HG03175 (cell line): ENCODE results near the gene NOS1.
A peak's percentile ranks its signal among the peaks of the same experiment; 100 is the strongest.
"Not testable (repeated sequence)": the region's sequence is repeated elsewhere in the genome, so short reads cannot be mapped to it uniquely, and the experiment has no call there.

Experiments used
- ATAC-seq: cut with Tn5 transposase; IDR thresholded peaks from one replicate; pipeline ENCODE4 v1.9.1; 2021; ENCODE audit warnings: mild to moderate bottlenecking, moderate library complexity; ENCODE audit not compliant: unreplicated experiment

The NOS1 gene

DNA sequence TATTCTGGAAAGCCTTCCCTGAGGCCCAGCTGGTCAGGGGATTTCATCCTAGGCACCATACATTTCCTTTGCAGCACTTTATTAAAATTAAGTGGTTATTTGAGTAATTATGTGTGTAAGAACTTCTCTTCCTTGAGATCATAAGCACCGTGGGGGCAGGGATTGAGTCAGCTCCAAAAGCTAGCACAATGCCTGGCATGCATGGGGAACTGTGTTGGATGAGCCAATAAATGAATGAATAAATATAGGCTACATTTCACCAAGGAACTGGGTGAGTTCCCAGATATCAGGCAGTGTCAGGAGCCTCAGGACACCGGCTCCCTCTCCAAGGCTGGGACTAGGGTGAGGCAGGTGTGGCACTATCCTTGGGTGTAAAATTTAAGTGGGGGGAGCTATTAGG is 88.3 kb downstream of the NOS1 start:
- ATAC-seq = no peak

DNA sequence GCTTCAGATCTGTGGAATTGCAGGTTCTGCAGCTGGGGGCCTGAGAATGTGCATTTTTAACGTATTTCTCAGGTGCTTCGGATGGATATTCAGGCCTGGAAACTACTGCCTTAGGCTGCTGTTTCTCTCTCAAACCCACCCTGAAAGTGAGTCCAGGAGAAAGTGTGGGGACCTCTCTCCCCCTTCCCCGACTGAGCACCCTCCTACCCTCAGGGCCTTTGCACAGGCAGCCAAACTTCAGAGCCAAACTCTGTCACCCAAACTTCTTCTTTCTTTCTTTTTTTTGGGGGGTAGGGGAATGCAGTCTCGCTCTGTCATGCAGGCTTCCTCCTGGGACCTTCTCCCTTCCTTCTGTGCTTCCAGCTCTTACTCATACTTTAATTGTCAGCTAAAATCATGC is 88.7 kb downstream of the NOS1 start:
- no peak for ATAC-seq

DNA sequence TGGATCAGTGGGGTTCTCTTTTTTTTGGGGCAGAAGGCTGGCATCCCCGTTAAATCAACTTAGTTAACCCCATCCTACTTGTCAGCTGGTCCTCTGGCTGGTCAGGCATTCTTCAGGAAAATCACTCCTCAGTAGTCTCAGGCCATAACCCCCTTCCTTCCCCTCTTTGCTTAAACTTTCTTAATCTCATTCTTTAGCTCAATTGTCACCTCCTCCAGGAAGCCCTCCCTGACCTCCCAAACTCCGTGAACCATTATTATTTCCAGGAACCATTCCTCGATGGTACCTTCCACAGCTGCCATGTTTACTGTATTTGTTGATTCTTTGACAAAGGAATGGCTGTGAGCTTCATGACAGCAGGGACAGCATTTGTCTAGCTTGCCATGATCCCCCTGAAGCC is 98.7 kb downstream of the NOS1 start:
- no peak for ATAC-seq

DNA sequence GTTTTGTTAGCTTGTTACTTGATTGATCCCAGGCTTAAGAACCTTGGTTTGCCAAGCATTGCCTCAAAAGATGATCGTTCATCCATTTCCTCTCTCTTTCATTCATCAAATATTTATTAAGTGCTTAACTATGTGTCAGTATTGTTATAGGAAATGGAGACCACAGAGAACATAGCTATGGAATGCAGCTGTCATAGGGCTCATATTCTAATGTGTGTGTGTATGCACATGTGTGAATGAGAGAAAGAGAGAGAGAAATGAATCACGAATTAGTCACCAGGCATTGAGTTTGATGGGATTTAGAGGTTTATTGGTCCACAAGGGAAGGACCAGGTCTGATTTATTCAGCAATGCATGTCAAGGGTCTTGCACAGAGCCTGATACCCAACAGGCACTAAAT is 100.2 kb downstream of the NOS1 start:
- ATAC-seq = no peak

DNA sequence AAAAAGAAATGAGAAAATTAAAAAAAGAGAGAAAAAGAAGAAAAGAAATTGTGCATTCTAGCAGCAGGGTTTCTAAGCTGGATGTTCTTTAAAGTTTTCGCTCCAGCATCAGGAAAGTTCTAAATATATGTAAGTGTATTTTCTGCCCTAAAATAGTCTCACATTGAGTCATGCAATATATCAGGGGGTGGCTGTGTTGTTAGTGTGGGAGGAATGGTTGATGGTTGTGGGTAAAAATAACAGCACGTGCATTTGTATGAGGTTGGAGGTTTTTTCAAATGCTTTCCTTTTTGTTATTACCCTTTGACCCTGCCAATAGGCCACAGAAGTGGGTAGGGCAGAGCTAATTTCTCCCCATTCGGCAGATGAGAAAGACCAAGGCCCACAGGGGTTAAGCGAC is 106.0 kb downstream of the NOS1 start:
- no peak for ATAC-seq

DNA sequence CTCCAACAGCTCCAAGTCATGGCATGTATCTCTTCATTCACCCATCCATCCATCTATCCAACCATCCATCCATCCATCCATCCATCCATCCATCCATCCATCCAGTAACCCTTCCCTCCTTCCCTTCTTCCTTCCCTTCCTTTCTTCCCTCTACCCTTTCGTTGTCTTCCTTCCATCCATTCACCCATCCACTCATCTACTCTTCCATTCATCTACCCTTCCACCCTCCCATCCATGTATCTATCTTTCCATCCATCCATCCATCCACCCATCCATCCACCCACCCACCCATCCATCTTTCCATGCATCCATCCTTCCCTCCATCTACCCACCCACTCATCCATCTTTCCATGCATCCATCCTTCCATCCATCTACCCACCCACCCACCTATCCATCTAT is 117.9 kb downstream of the NOS1 start:
- ATAC-seq = no peak

DNA sequence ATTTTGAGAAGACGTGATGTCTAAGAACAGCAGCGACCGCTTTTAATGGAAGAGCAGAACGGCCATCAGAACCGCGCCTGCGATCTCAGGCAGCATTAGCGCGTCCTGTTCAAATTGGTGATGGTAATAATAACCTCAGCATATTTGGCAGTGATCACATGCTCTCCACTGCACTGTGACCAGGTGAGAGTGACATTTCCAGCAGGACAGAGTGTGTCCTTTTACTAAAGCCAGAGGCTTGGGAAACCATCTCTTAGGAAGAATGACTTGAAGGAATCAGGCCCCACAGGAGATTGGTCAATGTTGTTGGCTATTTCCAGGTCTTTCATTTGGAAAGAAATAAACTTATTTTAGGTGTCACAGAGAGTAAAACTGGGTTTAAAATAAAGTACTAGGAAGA is 119.7 kb downstream of the NOS1 start:
- no peak for ATAC-seq

DNA sequence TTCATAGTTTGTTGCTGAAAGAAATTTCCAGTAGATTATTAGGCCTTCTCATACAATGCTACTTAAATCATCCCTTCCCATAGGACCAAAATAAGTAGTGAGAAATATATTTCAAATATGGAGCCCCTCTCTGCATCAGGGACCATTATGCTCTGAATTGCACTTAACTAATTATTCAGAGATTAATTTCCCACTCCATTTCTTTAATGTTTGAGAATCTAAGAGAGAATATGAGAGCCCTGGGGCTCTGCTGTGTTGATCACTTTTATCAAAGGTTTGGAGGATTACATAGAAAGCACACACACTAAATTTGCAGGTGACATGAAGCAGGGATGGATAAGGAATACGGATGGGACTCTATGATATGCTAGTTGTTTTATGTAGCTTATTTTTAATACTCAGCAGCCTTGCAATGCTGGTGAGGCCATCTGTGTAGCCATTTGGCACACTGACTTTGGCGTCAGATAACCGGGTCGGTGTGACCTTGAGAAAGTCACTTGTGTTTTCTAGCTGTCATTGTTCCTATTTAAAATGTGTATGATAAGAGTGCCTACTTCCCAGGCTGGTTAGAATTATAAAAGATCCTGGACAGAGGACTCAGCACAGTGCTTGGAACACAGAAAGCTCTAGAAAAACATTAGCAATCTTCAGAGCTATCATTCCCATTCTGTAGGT is 121.2 kb downstream of the NOS1 start:
- ATAC-seq = no peak

DNA sequence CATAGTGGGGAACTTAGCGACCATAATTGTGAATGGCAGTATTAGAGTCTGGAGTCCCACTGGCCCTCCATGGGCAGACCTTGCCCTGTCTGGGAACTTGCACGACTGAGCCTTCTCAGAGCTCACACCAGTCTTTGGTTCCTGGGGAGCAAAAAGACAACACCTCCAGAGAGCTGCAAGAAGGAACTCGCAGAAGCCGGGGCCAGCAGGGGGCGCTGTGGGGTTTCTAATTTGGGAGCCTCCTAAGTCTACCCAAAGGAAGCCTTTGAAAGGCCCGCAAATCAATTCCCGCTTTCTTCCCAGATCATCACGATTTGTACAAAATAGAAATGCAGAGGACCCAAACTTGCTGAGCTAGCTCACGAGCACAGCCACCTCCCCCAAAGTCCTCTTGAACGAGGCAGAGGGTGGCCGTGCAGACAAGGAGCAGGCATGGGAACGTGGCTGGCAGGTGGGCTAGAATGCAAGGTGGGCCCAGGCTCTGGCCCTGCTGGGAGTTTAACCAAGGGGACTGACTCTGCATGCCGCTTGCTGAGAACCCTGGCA is 124.9 kb downstream of the NOS1 start:
- no peak for ATAC-seq

DNA sequence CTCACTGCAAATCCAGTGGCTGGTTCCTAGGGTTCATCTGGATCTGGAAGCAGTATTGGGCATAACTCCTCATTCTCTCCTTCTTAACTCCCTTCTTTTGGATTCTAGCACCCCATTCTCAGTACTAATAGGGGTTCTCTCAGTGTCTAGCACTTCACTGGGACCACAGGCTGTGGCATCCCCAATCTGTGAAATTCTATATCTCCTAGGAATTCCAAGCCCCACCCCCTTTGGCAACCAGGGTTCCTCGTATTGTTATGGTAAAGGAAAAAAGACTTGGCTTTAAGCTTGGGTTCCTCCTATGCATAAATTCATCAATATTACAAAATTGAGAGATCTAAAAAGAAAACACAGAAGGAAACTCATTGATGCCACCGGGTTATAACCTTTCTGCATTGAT is 126.2 kb downstream of the NOS1 start:
- ATAC-seq = no peak

DNA sequence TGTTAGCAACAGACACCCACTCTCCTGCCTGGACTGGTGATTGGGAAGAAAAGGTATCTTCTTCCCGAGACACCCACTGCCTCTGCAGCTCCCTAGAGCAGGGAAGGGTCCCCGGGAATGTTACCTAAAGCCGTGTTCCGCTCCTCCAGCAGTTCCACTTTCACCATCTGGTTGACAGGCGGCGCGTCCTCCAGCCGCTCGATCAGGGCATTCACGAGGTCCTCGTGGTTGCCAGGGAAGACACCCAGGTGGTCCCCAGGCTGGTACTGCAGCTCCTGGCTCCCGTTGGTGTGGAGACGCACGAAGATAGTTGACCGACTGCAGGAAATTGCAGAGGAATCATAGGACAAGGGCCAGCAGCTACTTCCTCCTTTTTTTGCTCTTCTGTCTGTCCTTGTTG is 127.0 kb downstream of the NOS1 start:
- no peak for ATAC-seq

DNA sequence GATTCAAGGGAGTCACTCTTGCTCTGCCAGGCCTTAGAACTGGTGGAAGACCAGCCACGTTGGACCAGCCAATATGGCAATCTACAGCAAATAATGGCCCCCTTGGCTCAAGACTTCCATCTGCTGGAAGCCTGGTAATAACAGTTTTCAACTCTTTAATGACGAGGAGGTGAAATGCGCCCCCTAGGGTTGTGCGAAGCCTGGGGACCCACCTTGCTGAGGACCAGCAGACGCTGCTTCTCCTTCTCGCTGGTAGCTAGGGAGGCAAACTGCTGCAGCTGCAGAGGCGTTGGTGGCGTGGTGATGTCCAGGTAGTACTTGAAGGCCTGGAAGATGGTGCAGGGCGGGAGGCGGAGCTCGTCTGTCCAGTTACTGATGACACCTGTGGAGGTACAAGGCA is 129.7 kb downstream of the NOS1 start:
- ATAC-seq = no peak

DNA sequence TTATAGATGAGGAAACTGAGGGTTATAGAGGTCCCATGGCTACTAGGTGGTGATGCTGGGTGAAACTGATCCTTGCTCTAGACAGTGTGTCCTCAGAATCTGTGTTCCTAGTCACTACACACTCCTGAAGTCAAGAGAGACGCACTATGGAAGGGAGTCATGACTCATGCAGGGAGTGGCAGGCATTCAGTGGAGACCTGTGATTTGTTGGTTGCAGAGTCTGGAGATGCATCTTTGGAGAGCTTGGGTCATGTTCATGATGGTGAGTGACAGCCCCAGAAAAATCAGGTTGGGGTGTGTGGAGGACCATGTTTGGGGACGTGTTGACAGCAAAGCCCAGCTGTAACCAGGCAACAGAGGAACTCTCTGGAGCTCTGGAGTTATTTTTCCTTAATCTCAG is 133.2 kb downstream of the NOS1 start:
- no peak for ATAC-seq

DNA sequence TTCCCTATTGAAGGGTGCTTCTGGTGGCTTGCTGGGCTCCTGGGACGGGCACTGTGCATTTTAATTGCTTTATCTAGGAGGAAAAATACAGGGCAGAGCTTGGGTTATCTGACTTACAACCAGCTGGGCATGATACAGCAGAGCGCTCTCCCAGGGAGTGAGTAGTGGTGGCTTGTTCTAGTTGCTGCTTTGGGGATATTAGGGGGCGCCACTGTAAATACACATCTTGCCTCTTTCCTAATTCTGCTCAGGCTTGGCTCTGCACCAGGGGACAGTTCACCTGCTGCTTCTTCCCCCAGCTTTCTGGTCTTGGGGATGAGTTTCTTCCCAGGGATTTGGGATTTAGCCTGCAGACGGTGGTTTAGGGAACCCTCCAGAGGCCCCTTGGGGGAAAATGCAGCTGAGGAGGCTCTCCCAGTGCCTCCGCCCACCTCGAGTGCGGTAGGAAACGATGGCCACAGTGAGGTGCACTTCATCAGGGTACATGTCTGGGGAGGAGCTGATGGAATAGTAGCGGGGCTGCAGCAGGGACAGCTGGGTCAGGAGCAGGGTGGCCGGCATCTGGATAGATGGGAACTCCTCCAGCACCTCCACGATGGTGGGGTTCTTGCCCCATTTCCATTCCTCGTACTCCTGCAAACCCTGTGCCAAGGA is 134.3 kb downstream of the NOS1 start:
- no peak for ATAC-seq

DNA sequence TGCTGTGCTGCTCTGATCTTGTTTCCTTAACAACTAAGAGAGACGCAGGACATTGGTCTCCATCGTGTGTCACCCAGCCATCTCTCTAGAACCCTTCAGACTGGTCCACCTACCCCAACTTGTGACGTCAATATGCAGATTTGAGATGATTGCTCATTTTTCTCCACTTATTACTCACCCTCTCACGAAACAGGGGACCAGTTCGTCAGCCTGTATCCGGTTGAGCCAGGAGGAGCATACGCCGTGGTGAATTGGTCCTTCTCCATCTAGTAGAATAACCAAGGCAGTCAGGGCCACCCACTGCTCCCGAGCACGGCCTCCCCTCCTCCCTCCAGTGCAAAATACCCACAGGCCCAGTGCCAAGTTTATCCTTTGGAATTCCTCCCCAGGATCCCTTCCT is 134.9 kb downstream of the NOS1 start:
- no peak for ATAC-seq

DNA sequence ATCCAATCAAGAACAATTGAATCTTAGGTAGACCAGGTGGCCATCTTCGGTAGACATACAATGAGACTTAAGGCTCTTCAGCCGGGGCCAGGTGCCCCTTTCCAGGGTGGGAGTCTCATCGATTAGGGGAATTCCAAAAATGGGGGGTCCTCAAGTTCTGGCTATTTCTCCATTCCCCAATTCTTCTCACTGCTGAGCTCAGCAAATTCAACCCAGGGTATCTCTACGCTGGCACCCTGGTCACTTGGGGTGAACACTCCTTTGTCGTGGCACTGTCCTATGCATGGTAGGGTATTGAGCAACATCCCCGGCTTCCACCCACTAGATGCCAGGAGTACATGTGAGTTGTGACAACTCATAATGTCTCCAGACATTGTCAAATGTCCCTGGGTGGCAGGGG is 136.2 kb downstream of the NOS1 start:
- ATAC-seq = no peak

DNA sequence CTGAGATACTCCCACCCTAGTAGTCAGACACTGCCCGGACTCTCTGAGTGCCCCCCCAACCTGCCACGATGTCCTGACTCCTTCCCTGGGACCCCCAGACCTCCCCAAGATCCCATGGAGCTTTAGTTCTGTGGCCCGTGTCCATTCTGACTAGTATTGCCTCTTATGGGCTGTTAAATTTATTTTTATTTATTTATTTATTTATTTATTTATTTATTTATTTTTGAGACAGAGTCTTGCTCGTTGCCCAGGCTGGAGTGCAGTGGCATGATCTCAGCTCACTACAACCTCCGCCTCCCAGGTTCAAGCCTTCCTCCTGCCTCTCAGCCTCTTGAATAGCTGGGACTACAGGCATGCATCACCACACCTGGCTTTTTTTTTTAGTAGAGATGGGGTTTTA is 140.5 kb downstream of the NOS1 start:
- ATAC-seq = not testable (repeated sequence)

DNA sequence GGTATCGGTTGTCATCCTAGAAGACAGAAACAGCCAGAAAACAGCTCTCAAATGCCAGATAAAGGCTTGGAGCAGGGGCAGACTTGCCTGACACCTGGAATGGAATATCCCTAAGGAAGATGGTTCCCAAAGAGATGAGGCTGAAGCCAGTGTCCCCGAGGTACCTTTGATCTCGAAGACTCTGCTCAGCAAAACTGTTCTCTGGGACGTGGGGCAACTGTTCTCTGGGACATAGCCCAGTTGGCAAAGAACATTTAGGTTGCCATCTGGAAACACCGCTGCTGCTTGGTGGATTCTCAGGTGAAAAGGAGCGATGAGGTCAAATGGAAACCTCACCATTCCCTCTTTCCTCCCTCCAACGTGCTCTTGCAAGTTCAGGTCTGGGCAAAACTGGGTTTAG is 143.3 kb downstream of the NOS1 start:
- ATAC-seq = no peak

DNA sequence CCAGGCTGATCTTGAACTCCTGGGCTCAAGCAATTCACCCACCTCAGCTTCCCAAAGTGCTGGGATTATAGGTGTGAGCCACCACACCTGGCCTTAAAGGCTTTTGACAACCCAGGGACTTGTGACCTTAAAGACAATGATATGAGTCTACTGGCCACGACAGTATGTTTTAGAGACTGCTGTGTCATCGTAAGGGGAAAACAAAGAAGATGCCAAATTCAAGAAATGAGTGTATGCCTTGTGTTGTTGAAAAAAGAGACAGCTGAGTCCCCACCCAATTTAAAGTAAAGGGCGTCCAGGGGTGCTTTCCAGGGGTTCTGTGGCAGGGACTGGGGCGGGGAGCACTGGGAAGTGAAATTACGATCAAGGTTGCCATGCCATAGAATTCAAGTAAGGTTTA is 144.7 kb downstream of the NOS1 start:
- no peak for ATAC-seq

DNA sequence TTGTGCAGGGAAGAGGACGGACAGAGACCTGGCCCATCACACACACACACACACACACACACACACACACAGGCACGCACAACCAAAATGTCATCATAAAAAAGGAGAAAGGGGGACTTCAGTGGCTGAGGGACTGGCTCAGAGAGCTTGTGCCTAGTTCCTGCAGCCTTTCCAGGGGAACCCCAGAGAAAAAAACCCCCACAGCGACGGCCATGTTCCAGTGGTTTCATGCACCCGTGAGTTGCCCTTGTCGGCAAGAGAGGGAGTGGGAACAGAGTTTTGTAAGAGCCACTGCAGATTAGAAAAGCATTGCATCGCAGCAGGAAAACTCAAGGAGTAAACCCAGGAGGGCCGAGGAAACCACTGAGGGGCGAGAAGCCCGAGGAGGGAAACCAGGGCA is 146.6 kb downstream of the NOS1 start:
- no peak for ATAC-seq

DNA sequence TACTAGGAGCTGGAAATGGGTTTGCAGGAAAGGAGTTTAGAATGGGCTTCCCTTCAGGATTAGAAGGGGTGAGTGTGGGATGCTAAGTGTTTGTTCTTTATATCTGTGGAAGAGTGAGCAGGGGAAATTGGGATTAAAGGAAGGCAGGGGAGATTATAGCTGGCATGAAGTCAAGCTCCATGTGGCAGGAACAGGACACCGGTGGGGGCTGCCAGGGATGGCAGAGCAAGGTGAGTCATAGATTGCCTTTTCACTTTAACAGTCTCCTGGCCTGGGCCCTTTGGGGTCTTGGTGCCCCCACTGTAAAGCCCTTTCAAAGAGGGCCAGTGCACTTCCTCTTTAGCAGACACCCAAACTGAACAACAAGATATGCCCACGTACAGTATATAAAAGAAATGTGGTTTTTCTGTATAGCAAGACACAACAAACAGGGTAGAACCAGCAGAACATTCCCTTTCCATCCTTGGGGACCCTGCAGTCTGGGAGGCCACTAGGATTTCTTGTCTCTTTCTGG is 148.1 kb downstream of the NOS1 start:
- no peak for ATAC-seq

DNA sequence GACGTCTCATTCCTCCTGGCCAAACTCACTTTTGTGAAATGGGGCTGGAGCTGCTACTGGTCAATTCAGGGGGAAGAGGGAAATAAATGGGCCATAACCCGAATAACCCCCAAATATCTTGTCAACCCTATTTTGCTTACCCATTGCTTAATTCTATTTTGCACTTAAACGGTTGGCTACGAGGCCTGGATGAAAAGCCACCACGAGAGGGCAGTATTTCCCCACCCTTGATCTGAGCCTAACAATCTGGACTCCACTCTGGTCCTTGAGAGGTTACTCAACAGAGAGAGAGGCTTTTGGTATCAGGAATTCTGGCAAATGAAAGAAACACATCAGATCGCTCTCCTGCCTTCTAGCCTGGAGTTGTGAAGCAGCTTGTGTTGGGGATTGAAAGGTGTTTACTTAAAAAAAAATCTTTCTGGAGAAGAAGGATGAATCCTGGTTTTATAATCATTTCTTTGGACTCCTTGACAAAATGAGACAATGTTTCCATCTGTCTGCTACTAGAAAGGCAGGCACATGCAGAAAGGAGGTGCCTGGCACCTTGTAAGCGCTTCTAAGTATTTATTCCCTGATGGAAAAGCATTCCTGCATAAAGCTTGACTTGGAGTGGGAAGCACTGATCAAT is 148.7 kb downstream of the NOS1 start:
- peak; percentile 64 for ATAC-seq
